Peyer's patch (tissue), 4 donors: Measurements from ENCODE around the gene CACNA1I. TPM values are rescaled to one million over a fixed set of nuclear protein-coding genes. Genes with fewer than 3 reads are reported as not detected.
"Not testable (repeated sequence)": the region's sequence is repeated elsewhere in the genome, so short reads cannot be mapped to it uniquely, and the experiment has no call there.

Experiments used
- DNase-seq, 3 donors: peaks; one replicate each; pipeline ENCODE4 v3.0.0-alpha.2; 2017 to 2019
- H3K27ac ChIP-seq, 4 donors: fragments of 200-600 bp; sonication (generic); one replicate each; pipeline ENCODE4 v1.5.1; 2016 to 2019
- H3K27me3 ChIP-seq, 2 donors: fragments of 200-600 bp; sonication (generic); one replicate each; pipeline ENCODE4 v1.5.1; 2019
- H3K36me3 ChIP-seq, 3 donors: fragments of 200-600 bp; sonication (generic); one replicate each; pipeline ENCODE4 v1.5.1; 2016 to 2019
- H3K4me1 ChIP-seq, 4 donors: fragments of 200-600 bp; sonication (generic); one replicate each; pipeline ENCODE4 v1.5.1; 2016 to 2019
- H3K4me3 ChIP-seq, 4 donors: fragments of 200-600 bp; sonication (generic); 1 replicate in 3 of 4; 2 replicates in 1 of 4; pipeline ENCODE4 v1.5.1; 2016 to 2019; ENCODE audit warnings: mild to moderate bottlenecking in 1 of 4
- H3K9me3 ChIP-seq, 4 donors: fragments of 200-600 bp; sonication (generic); one replicate each; pipeline ENCODE4 v1.5.1; 2016 to 2019; ENCODE audit warnings: mild to moderate bottlenecking in 1 of 4
- POLR2A ChIP-seq, 2 donors: fragments of 450-650 bp; IDR thresholded peaks; one replicate each; pipeline ENCODE4 v1.5.1; 2017; ENCODE audit warnings: antibody characterized with exemption in 2 of 2, mild to moderate bottlenecking in 2 of 2, moderate library complexity in 2 of 2
- total RNA-seq, 4 donors: library from RNA; depleted of rRNA; stranded (reverse); fragments of >200 nt; gene quantifications; one replicate each; pipeline ENCODE4 v1.1.0, GENCODE V29; 2016
- TF ChIP-seq, protein P1 (sequence below), 6 experiments: fragments of 450-650 bp in 4 of 6; fragments of 200-600 bp in 2 of 6; sonication (generic) in 1 of 6; IDR thresholded peaks; one replicate each; pipeline ENCODE4 v1.5.1; 2017 to 2019; ENCODE audit warnings: antibody characterized with exemption in 6 of 6, mild to moderate bottlenecking in 3 of 6, moderate library complexity in 1 of 6

The CACNA1I gene
- total RNA-seq, 4 donors from 2014 or later, result 0.95 to 6.6 (median 1.6) TPM

DNA sequence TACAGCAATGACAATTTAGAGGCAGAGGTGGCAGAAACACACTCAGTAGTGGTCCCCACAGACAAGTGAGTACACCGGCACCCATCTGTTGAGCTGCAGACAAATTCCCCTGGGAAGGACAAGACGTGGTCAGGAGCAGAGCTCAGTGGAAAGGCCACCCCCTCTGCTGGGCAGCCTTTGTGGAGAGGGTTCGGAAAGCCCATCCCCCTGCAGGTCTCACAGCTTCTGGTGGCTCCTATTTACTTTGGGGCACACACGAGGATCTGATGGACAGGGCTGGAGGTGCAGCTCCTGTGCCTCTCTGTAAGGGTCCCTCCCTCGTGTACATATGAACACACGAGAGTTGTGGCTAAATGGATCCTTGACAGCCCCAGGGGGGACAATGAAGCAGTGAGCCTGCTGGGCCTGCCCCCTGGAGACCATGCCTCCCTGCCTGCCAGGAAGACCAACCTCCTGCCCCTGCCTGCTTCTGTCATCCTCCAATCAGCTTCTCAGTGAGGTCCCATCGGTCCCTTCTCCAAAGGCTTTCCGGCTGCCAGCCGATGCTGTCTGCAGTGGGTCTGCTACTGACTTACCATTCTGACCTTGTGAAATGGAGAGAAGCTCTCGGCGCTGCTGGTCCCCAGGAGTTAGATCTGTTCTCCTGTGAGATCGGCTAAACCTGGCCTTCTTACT, 161.5 kb downstream of the CACNA1I start:
- H3K36me3 ChIP-seq, result no peaks in the 10 kb centered on the region
- TF ChIP-seq, protein P1, sequence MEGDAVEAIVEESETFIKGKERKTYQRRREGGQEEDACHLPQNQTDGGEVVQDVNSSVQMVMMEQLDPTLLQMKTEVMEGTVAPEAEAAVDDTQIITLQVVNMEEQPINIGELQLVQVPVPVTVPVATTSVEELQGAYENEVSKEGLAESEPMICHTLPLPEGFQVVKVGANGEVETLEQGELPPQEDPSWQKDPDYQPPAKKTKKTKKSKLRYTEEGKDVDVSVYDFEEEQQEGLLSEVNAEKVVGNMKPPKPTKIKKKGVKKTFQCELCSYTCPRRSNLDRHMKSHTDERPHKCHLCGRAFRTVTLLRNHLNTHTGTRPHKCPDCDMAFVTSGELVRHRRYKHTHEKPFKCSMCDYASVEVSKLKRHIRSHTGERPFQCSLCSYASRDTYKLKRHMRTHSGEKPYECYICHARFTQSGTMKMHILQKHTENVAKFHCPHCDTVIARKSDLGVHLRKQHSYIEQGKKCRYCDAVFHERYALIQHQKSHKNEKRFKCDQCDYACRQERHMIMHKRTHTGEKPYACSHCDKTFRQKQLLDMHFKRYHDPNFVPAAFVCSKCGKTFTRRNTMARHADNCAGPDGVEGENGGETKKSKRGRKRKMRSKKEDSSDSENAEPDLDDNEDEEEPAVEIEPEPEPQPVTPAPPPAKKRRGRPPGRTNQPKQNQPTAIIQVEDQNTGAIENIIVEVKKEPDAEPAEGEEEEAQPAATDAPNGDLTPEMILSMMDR (IDR thresholded peaks at IDR 0.05), result no peak
- no peak for TF ChIP-seq POLR2A (IDR thresholded peaks at IDR 0.05)
- H3K4me1 ChIP-seq, result no peaks in the 10 kb centered on the region
- H3K27ac ChIP-seq, result no peak overlapping the region
- no peaks in the 10 kb centered on the region for H3K9me3 ChIP-seq
- no peaks in the 10 kb centered on the region for H3K27me3 ChIP-seq
- H3K4me3 ChIP-seq, result no peak overlapping the region
- no peak for DNase-seq

DNA sequence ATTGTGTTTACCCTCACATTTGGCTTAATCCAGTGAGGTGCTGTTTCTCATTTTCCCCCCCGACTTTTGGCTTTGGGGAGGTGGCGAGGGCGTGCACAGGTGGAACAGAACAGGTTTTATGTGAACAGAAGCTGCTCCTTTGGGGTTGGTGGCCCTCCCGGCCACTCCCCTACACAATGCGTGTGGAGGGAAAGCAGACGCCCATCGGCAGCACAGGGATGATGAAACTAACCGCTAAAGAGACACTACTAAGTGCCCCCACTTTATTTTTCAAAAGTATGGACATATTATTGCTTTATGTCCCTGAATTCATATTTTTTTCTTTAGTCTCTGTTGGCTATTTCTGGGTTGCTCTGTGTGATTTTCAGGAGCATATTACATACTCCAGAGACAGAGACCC, 162.1 kb downstream of the CACNA1I start:
- Histone ChIP-seq H3K27me3 (no peaks in the 10 kb centered on the region), H3K27ac (no peak overlapping the region)
- TF ChIP-seq POLR2A (IDR thresholded peaks at IDR 0.05), result no peak

DNA sequence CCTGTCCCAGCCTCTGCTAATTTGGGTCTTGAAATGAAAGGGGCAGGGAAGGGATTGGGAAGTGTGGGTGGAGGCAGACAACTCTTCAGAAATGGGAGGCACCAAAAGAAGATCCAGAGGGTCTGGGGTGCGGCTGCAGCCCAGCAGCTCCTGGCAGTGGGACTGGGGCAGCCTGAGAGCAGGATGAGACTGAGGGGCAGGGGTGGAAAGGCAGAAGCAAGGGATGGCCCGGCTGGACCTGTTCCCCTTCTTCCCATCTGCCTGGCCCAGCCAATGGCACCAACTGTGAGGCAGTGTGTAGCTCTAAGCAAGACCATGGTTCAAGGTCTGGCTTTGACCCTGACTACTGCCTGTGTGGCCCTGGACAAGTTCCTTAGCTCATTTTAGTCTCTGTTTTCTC, 162.6 kb downstream of the CACNA1I start:
- no peaks in the 10 kb centered on the region for H3K27me3 ChIP-seq
- TF ChIP-seq POLR2A (IDR thresholded peaks at IDR 0.05), result no peak
- TF ChIP-seq, protein P1 (IDR thresholded peaks at IDR 0.05), result no peak
- no peaks in the 10 kb centered on the region for H3K36me3 ChIP-seq
- H3K27ac ChIP-seq, result no peak overlapping the region
- H3K9me3 ChIP-seq, result no peaks in the 10 kb centered on the region
- H3K4me3 ChIP-seq, result no peak overlapping the region
- DNase-seq, result no peak
- no peaks in the 10 kb centered on the region for H3K4me1 ChIP-seq

More for the DNA sequence above, 162.1 kb downstream of the CACNA1I start:
- Histone ChIP-seq H3K36me3 (no peaks in the 10 kb centered on the region), H3K4me3 (no peak overlapping the region), H3K4me1 (no peaks in the 10 kb centered on the region), H3K9me3 (no peaks in the 10 kb centered on the region)
- DNase-seq, result no peak

DNA sequence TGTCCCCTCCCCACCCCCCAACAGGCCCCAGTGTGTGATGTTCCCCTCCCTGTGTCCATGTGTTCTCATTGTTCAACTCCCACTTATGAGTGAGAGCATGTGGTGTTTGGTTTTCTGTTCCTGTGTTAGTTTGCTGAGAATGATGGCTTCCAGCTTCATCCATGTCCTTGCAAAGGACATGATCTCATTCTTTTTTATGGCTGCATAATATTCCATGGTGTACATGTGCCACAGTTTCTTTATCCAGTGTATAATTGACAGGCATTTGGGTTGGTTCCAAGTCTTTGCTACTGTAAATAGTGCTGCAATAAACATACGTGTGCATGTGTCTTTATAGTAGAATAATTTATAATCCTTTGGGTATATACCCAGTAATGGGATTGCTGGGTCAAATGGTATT, 163.5 kb downstream of the CACNA1I start:
- H3K4me1 ChIP-seq, result not testable (repeated sequence)

DNA sequence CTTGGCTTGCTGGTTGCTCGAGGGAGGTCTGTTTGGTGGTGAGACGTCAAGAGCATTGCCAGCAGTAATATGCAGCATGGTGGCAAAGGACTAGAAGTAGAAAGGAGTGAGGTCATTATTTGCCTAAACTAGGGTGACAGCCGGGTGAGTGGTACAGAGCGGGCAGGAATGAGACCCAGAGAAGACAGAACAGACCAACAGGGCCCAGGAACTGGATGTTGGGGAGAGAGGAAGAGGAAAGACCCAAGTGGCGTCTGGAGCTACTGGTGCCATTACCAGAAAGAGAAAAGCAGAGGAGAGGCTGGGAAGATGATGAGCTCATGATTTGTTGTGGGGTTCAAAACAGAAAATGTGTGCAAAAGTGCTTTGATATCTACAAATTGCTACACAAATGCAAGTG, 164.3 kb downstream of the CACNA1I start:
- DNase-seq, result no peak
- no peaks in the 10 kb centered on the region for H3K9me3 ChIP-seq
- no peak overlapping the region for H3K27ac ChIP-seq
- TF ChIP-seq, protein P1 (IDR thresholded peaks at IDR 0.05), result no peak
- no peaks in the 10 kb centered on the region for H3K36me3 ChIP-seq
- H3K4me1 ChIP-seq, result no peaks in the 10 kb centered on the region
- no peaks in the 10 kb centered on the region for H3K27me3 ChIP-seq
- no peak overlapping the region for H3K4me3 ChIP-seq

More for the DNA sequence above, 163.5 kb downstream of the CACNA1I start:
- H3K4me3 ChIP-seq, H3K36me3 ChIP-seq, H3K27me3 ChIP-seq, H3K27ac ChIP-seq, H3K9me3 ChIP-seq, DNase-seq: not testable (repeated sequence)

DNA sequence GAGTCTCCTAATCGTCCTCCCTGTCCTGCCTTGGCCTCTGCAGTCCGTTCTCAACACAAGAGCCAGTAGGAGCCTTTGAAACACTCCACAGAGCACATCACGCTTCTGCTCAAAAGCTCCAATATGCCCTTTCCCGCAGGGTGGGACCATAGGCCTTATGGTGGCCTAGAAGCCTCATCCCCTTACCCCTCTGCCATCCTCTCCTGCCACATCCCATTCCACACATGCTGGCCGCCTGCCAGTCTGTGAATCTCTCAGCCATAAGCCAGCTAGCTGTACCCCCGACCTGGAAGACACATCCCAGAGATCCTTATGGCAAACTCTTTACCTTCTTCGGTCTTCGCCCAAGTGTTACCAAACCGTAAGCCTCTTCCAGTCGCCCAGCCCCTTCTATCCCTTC, 165.2 kb downstream of the CACNA1I start:
- no peak for DNase-seq
- no peaks in the 10 kb centered on the region for H3K4me1 ChIP-seq
- TF ChIP-seq POLR2A (IDR thresholded peaks at IDR 0.05), result no peak
- TF ChIP-seq, protein P1 (IDR thresholded peaks at IDR 0.05), result no peak
- no peak overlapping the region for H3K4me3 ChIP-seq
- H3K27ac ChIP-seq, result no peak overlapping the region
- no peaks in the 10 kb centered on the region for H3K27me3 ChIP-seq
- H3K36me3 ChIP-seq, result no peaks in the 10 kb centered on the region
- H3K9me3 ChIP-seq, result no peaks in the 10 kb centered on the region

DNA sequence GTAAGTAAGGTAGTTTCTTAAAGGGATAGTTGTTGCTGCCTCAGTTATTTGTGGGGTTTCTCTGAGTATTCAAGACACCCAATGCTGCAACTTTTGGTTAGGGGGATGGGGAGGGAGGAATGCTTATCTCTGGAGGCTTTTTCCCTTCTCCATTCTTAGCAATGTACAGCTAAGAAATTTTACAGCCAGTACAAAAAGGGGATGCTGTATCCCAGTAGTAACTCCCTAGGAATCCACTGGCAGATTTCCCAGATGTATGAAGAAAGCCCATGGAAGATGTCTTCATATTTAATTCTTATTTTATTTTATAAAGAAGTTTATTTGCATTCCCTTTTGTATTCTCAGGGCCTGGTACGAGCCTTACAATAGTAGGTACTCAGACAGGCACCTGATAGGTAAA, 168.2 kb downstream of the CACNA1I start:
- H3K27ac ChIP-seq, result no peak overlapping the region

More for the DNA sequence above, 168.2 kb downstream of the CACNA1I start:
- Histone ChIP-seq H3K9me3 (no peaks in the 10 kb centered on the region), H3K4me3 (no peak overlapping the region), H3K4me1 (no peaks in the 10 kb centered on the region), H3K27me3 (no peaks in the 10 kb centered on the region), H3K36me3 (no peaks in the 10 kb centered on the region)
- TF ChIP-seq, protein P1 (IDR thresholded peaks at IDR 0.05), result no peak
- TF ChIP-seq POLR2A (IDR thresholded peaks at IDR 0.05), result no peak
- no peak for DNase-seq
